HG02763 (cell line): ENCODE measurements around the gene ZNF397.

Source experiments
- ATAC-seq: cut with Tn5 transposase; IDR thresholded peaks from one replicate; pipeline ENCODE4 v1.9.1; 2021; ENCODE audit warnings: mild to moderate bottlenecking, moderate library complexity; ENCODE audit not compliant: unreplicated experiment

Gene ZNF397

GRCh38 chr18:35290094-35290735 lies 49.4 kb downstream of the ZNF397 start, which contains the start of gene ZSCAN30:
Gene ZSCAN30, minus strand, starts transcription at chr18:35290229. Its CDS starts 25,877 bp downstream, at chr18:35264352.
- ATAC-seq: peak; percentile 94

- no peak for ATAC-seq
These were observed 50.3 kb downstream of the ZNF397 start for GRCh38 chr18:35291166-35291565.

GRCh38 chr18:35296060-35296459 lies 55.2 kb downstream of the ZNF397 start:
- ATAC-seq: no peak

- no peak for ATAC-seq
These were observed 62.8 kb downstream of the ZNF397 start for GRCh38 chr18:35303610-35304009.

- ATAC-seq: no peak
These were observed 65.9 kb downstream of the ZNF397 start for GRCh38 chr18:35306588-35307250.
